Activated CD8-positive, alpha-beta T cell treated with anti-CD3 and anti-CD28 coated beads for 36 hours (primary cell): ENCODE results near the gene BDKRB2. TPM values are rescaled to one million over a fixed set of nuclear protein-coding genes. Genes with fewer than 3 reads are reported as not detected.

Source experiments
- ATAC-seq: fragments of 200-7000 bp; cut with Tn5 transposase; one replicate; pipeline ENCODE4 v1.10.0; 2021; ENCODE audit warnings: mild to moderate bottlenecking, moderate library complexity
- CTCF ChIA-PET: fragments of 350-600 bp; sonication (Branson Sonifier 250); formaldehyde crosslinking; loops from one replicate; lab custom pipeline; 2021; ENCODE audit warnings: antibody characterized with exemption; lab: Charles Lee
- POLR2A ChIA-PET: fragments of 350-600 bp; sonication (Branson Sonifier 250); formaldehyde crosslinking; loops from one replicate; lab custom pipeline; 2021; ENCODE audit warnings: antibody characterized with exemption; lab: Charles Lee
- DNase-seq: peaks from one replicate; pipeline ENCODE4 v3.0.0-alpha.2; 2020
- H3K27ac Mint-ChIP-seq: one replicate; pipeline ENCODE4 v1.8.0; 2021; ENCODE audit warnings: mild to moderate bottlenecking, mixed read lengths
- H3K27me3 Mint-ChIP-seq: one replicate; pipeline ENCODE4 v1.8.0; 2021; ENCODE audit warnings: mixed read lengths
- H3K36me3 Mint-ChIP-seq: one replicate; pipeline ENCODE4 v1.8.0; 2021; ENCODE audit warnings: low read depth, mixed read lengths
- H3K4me1 Mint-ChIP-seq: one replicate; pipeline ENCODE4 v1.8.0; 2021; ENCODE audit warnings: low read depth, mixed read lengths
- H3K4me3 Mint-ChIP-seq: one replicate; pipeline ENCODE4 v1.8.0; 2021; ENCODE audit warnings: mild to moderate bottlenecking, moderate library complexity, mixed read lengths
- H3K9me3 Mint-ChIP-seq: one replicate; pipeline ENCODE4 v1.8.0; 2021; ENCODE audit warnings: mixed read lengths
- intact Hi-C: fragments of 100-400 bp; cut with micrococcal nuclease; formaldehyde crosslinking; loops from one replicate; pipeline ENCODE4 v1.10.0; 2022
- total RNA-seq, 2 experiments: library from RNA; stranded (reverse); gene quantifications; one replicate each; pipeline ENCODE4 v1.2.3, GENCODE V29; 2021
- TF ChIP-seq, protein P1 (sequence below): fragments of 200-600 bp; IDR thresholded peaks from one replicate; pipeline ENCODE4 v1.8.0; 2022; ENCODE audit warnings: antibody characterized with exemption, mild to moderate bottlenecking

Gene BDKRB2
- total RNA-seq, 2 experiments from 2014 or later, result not detected

DNA sequence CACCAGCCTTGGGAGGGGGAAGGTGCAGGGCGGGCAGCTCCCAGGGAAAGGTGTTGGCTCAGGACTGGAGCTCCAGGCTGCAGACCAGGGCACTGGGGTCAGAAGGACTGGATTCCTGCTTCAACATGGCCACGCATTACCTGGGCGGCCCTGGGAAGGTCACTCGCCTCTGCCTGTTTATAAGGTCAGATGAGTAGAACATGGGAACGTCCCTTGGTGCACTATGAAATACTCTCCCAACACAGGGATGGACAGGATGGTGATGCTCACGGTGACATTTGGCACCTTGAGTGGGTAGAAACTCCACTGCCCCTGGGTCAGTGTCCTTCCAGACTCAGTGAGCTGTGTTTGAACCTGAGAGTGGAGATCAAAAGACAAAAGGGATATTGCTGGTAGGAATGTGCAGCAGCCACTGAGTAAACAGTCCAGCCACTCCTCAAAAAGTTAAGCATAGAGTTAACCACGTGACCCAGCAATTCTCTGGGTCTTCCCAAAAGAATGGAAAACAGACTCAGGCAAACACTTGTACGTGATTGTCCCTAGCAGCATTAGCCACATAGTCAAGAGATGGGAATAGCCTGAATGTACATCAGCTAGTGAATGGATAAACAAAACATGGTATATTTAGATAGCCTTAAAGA, 9.1 kb upstream of the BDKRB2 start:
- H3K9me3 Mint-ChIP-seq, result no peaks in the 10 kb centered on the region
- TF ChIP-seq, protein P1, sequence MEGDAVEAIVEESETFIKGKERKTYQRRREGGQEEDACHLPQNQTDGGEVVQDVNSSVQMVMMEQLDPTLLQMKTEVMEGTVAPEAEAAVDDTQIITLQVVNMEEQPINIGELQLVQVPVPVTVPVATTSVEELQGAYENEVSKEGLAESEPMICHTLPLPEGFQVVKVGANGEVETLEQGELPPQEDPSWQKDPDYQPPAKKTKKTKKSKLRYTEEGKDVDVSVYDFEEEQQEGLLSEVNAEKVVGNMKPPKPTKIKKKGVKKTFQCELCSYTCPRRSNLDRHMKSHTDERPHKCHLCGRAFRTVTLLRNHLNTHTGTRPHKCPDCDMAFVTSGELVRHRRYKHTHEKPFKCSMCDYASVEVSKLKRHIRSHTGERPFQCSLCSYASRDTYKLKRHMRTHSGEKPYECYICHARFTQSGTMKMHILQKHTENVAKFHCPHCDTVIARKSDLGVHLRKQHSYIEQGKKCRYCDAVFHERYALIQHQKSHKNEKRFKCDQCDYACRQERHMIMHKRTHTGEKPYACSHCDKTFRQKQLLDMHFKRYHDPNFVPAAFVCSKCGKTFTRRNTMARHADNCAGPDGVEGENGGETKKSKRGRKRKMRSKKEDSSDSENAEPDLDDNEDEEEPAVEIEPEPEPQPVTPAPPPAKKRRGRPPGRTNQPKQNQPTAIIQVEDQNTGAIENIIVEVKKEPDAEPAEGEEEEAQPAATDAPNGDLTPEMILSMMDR, result no peak
- POLR2A ChIA-PET, result no interaction called here
- DNase-seq (no peak), ATAC-seq (no peak)
- H3K36me3 Mint-ChIP-seq, result no peaks in the 10 kb centered on the region
- no peak overlapping the region for H3K27ac Mint-ChIP-seq
- no peak overlapping the region for H3K4me3 Mint-ChIP-seq
- CTCF ChIA-PET, result no interaction called here
- intact Hi-C loops, result no loop called here
- peaks cover 6% of the 10 kb centered on the region for H3K4me1 Mint-ChIP-seq
- H3K27me3 Mint-ChIP-seq, result peaks cover 10% of the 10 kb centered on the region

DNA sequence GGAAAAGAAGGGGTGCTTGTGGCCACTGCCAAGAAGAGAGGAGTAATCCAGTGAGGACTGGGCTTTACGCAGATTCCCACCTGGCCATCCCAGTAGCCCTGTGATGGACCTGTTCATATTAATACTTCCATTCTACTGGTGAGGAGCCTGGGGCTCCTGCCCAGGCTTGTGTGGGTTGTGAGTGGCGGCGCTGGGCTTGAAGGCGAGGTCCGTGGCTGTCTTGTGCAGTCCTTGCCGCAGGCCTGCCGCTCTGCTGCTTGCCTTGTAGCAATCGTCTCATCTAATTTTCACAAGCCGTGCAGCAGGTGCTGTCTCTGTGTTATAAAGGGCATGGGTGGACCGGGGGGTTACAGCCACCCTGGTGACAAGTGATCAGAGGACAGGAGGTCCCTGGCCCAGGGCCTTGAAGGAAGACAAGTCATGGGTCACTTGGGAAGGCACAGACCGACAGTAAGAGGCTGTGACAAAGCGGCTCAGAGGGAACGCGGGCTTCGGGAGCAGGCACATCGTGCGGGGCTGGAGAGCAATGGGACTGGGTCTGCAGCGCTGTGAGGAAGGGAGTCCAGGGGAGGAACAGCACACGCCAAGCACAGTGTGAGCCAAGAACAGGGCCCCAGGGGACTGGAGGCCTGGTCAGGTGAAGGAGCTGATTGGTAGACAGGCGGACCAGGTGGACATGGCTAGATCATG, 7.3 kb upstream of the BDKRB2 start:
- Mint-ChIP-seq H3K9me3 (no peaks in the 10 kb centered on the region), H3K4me1 (peaks cover 6% of the 10 kb centered on the region), H3K36me3 (no peaks in the 10 kb centered on the region), H3K4me3 (no peak overlapping the region), H3K27me3 (peaks cover 13% of the 10 kb centered on the region), H3K27ac (no peak overlapping the region)
- intact Hi-C loops, result no loop called here
- ATAC-seq (no peak), DNase-seq (no peak)
- POLR2A ChIA-PET, result no interaction called here
- CTCF ChIA-PET, result no interaction called here
- TF ChIP-seq, protein P1, result no peak

DNA sequence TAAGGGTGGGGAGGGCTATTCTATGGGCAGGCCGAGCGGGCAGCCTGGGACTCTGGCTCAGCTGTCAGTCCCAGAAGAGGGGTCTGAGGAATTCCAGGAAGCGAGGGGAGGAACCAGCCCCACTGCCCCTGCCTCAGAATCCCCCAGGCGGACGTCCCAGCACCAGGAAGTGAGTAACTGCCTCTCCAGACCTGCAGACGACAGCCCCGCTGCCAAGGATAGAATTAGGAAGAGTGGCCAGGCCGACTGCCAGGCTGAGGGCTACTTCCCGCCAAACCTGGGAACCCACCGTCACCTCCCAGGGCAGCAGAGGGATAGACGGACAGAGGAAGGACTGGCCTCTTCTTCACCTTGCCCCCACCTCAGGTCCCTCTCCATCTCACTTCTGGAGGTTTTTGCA, 6.7 kb upstream of the BDKRB2 start:
- TF ChIP-seq, protein P1, result no peak
- H3K36me3 Mint-ChIP-seq, result no peaks in the 10 kb centered on the region
- H3K9me3 Mint-ChIP-seq, result no peaks in the 10 kb centered on the region
- ChIA-PET CTCF (no interaction called here), POLR2A (no interaction called here)
- DNase-seq (no peak), ATAC-seq (no peak)
- intact Hi-C loops, result no loop called here
- H3K4me3 Mint-ChIP-seq, result no peak overlapping the region
- H3K4me1 Mint-ChIP-seq, result peaks cover 6% of the 10 kb centered on the region
- no peak overlapping the region for H3K27ac Mint-ChIP-seq
- peaks cover 14% of the 10 kb centered on the region for H3K27me3 Mint-ChIP-seq

DNA sequence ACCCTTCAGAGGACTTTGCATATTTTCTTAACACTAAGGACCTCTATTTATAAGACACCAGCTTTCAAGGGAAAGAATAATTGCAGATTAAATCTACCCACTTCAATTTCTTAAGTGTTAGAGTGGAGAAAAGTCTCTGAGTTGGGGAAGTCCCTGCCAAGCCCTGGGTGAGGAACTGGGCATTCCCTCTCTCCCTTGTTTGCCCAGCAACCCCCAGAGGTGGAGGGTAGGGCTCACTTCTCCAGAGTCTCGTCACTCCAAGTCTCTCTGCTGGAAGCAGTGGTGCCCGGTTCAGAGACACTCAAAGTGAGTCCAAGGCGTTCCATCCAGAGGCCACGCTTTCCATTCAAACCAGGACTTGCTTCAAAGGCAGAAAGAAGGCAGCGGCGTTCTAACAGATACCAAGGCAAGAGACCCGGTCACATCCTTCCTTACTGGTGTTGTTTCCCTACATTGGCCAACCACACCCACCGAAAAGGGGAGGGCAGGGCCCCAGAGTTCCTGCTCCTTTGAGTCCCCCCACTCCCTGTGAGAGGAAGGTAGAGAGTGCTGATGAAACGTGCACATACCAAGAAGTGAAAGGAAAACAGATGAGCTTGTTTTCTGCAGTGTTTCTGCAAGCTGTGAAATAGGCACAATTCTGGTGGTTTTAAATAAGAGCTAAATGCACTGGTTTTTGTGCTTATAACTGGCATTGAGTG, 6.1 kb upstream of the BDKRB2 start:
- H3K36me3 Mint-ChIP-seq, result no peaks in the 10 kb centered on the region
- ChIA-PET CTCF (no interaction called here), POLR2A (no interaction called here)
- peaks cover 6% of the 10 kb centered on the region for H3K4me1 Mint-ChIP-seq
- peak; percentile 16 for DNase-seq
- H3K9me3 Mint-ChIP-seq, result no peaks in the 10 kb centered on the region
- no peak overlapping the region for H3K27ac Mint-ChIP-seq
- intact Hi-C loops, result no loop called here
- TF ChIP-seq, protein P1, result no peak
- H3K27me3 Mint-ChIP-seq, result peaks cover 20% of the 10 kb centered on the region
- no peak overlapping the region for H3K4me3 Mint-ChIP-seq
- ATAC-seq, result no peak

DNA sequence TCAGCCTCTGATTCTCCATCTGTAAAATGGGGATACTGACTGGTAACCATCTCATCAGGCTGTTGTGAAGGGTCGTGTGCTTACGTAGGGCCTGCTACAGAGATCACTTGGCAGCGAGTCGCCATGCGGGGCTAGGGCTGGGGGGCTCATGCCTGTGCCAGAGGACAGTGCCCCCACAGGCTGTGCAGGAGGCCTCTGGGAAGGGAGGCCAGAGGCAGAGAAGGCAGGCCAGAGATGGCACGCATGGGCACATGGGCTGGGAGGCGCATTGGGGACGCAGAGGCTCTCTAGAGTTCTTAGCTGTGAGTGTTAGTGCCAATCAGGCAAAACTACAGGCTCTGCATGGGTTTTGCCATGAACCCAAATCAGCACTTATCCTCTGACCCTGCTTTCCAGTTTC, 3.5 kb upstream of the BDKRB2 start:
- intact Hi-C loops, result no loop called here
- no peak overlapping the region for H3K4me3 Mint-ChIP-seq
- H3K4me1 Mint-ChIP-seq, result peaks cover 10% of the 10 kb centered on the region
- H3K27me3 Mint-ChIP-seq, result peaks cover 33% of the 10 kb centered on the region
- ChIA-PET CTCF (interaction anchor here (1.0 kb wide), 1 partner anchor 101 kb away, joined by 3 read pairs; no protein-coding TSS in a partner anchor), POLR2A (no interaction called here)
- TF ChIP-seq, protein P1, result no peak
- H3K27ac Mint-ChIP-seq, result no peak overlapping the region
- no peak for ATAC-seq
- H3K9me3 Mint-ChIP-seq, result no peaks in the 10 kb centered on the region
- DNase-seq, result no peak
- H3K36me3 Mint-ChIP-seq, result no peaks in the 10 kb centered on the region
